Stimulated activated naive B cell treated with anti-CD40 and anti-IgM and Interleukin-4, amounts not matched to agents 10 μg/mL and 1 μg/mL and 100 μg/mL, for 72 hours (primary cell): ENCODE measurements around the gene NARF.
A peak's percentile ranks its signal among the peaks of the same experiment; 100 is the strongest.

Experiments used
- ATAC-seq, 2 donors: fragments of 150-1000 bp; cut with Tn5 transposase; replicated peaks; 2 replicates each; pipeline ENCODE4 v1.10.0; 2021; ENCODE audit warnings: moderate library complexity in 1 of 2
- DNase-seq: peaks from one replicate; pipeline ENCODE4 v3.0.0; 2021
- H3K27ac Mint-ChIP-seq: one replicate; pipeline ENCODE4 v1.8.0; 2022; ENCODE audit warnings: mild to moderate bottlenecking, mixed read lengths
- H3K27me3 Mint-ChIP-seq, 2 donors: one replicate each; pipeline ENCODE4 v1.8.0; 2022; ENCODE audit warnings: mixed read lengths in 2 of 2
- H3K36me3 Mint-ChIP-seq, 2 donors: one replicate each; pipeline ENCODE4 v1.8.0; 2022; ENCODE audit warnings: mixed read lengths in 2 of 2, mild to moderate bottlenecking in 1 of 2
- H3K4me1 Mint-ChIP-seq, 2 donors: one replicate each; pipeline ENCODE4 v1.8.0; 2022; ENCODE audit warnings: mixed read lengths in 2 of 2, mild to moderate bottlenecking in 1 of 2
- H3K4me3 Mint-ChIP-seq, 2 donors: one replicate each; pipeline ENCODE4 v1.8.0; 2022; ENCODE audit warnings: mild to moderate bottlenecking in 2 of 2, mixed read lengths in 2 of 2, moderate library complexity in 1 of 2
- H3K9me3 Mint-ChIP-seq, 2 donors: one replicate each; pipeline ENCODE4 v1.8.0; 2022; ENCODE audit warnings: mixed read lengths in 2 of 2, mild to moderate bottlenecking in 1 of 2

NARF gene

DNA sequence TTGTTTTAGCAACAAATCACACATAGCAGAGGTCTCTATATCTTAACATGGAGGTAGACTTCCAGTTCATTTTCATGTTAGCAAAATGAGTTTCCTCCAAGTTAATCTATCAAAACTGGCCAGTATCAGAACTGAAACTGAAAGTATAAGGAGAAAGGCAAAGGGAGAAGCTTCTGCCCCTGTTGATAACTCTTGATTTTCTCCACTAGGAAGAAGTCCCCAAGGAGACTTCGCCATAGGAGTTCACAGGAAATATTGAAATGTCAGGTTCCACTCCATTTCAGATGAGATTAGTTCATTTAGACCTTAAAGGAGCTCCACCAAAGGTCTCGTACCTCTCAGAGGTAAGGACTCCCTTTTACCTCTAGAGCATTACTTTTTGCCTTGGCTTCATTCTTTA is 39.0 kb upstream of the NARF start:
- H3K4me1 Mint-ChIP-seq: peaks cover 12 to 38% of the 10 kb centered on the region in 2 donors
- no peak for ATAC-seq

DNA sequence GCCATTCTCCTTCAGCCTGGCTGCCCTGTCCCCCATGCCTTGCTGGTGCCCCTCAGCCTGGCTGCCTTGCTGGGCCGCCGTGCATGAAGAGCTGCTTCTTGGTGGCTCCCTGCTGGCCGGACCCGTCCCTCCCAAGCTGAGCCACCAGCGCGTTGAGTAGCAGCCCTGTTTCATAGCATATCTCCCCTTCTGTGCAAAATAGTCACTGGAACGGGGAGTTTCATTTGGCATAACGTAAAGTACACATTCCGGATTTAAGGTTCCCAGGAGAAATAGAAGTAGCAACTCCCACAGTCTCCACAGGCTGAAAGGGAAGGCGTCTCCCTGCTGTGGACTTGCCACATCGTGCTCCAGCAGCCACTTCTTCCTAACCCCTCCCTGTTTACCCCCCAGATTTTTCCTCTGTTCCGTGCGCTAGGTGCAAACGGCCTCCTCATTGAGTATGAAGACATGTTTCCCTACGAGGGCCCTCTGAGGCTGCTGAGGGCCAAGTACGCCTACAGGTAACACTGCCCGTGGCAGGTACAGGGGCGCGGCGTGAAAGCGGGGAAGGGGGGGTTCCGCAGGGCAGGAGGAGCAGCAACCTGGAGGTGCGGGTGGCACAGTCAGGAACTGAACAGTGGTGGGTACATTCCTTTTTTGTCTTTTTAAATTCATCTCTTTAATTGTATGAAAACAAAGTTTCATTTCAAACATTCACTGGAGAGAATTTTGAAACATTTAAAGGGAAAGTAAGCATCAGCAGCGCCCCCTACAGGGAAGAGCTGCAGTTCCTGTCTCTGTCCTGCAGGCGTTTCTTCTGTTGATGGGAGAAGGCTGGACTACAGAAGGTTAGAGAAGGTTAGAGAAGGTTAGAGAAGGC is 34.3 kb upstream of the NARF start:
- peak; percentile 73 to 78 for ATAC-seq
- H3K36me3 Mint-ChIP-seq: peaks cover 40 to 62% of the 10 kb centered on the region in 2 donors
- peak overlapping the region in 1 of 2 donors; percentile 11 for H3K4me3 Mint-ChIP-seq
- peaks cover 17 to 43% of the 10 kb centered on the region in 2 donors for H3K4me1 Mint-ChIP-seq
- DNase-seq: no peak
- no peak overlapping the region for H3K27ac Mint-ChIP-seq
- H3K27me3 Mint-ChIP-seq: no peaks in the 10 kb centered on the region
- H3K9me3 Mint-ChIP-seq: no peaks in the 10 kb centered on the region

More for the DNA sequence above, 39.0 kb upstream of the NARF start:
- H3K27me3 Mint-ChIP-seq: no peaks in the 10 kb centered on the region
- DNase-seq: no peak
- peak overlapping the region; percentile 77 to 87 for H3K4me3 Mint-ChIP-seq
- peak overlapping the region; percentile 53 for H3K27ac Mint-ChIP-seq
- H3K36me3 Mint-ChIP-seq: peaks cover 32 to 51% of the 10 kb centered on the region in 2 donors
- H3K9me3 Mint-ChIP-seq: no peaks in the 10 kb centered on the region

DNA sequence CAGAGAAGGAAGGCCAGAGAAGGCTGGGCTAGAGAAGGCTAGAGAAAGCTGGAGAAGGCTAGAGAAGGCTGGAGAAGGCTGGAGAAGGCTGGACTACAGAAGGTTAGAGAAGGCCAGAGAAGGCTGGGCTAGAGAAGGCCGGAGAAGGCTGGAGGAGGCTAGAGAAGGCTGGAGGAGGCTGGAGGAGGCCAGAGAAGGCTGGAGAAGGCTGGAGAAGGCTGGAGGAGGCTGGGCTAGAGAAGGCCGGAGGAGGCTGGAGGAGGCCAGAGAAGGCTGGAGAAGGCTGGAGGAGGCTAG is 33.7 kb upstream of the NARF start:
- H3K27me3 Mint-ChIP-seq: no peaks in the 10 kb centered on the region
- peaks cover 20 to 43% of the 10 kb centered on the region in 2 donors for H3K4me1 Mint-ChIP-seq
- no peak overlapping the region for H3K4me3 Mint-ChIP-seq
- ATAC-seq (no peak), DNase-seq (no peak)
- H3K36me3 Mint-ChIP-seq: peaks cover 45 to 65% of the 10 kb centered on the region in 2 donors
- H3K27ac Mint-ChIP-seq: no peak overlapping the region
- no peaks in the 10 kb centered on the region for H3K9me3 Mint-ChIP-seq

DNA sequence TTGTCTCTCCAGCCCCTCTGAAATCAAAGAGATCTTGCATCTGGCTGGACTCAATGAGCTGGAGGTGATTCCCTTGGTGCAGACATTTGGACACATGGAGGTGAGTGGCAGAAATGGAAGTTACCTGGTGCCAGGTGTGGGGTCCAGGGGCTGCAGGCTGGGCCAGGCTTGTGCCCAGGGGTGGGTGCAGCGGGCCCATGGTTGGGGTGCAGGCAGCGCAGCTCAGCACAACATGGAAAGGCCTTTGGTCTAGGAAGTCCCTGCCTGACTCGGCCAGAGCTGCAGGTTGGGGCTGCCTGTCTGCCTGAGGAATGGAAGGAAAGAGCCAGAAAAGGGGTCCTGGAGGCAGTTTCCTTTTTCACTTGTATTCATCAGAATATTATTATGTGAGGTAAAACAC is 30.0 kb upstream of the NARF start:
- Mint-ChIP-seq H3K4me3 (peak overlapping the region in 1 of 2 donors; percentile 21), H3K27me3 (no peaks in the 10 kb centered on the region), H3K36me3 (peaks cover 34 to 42% of the 10 kb centered on the region in 2 donors), H3K4me1 (peaks cover 22 to 40% of the 10 kb centered on the region in 2 donors), H3K9me3 (no peaks in the 10 kb centered on the region), H3K27ac (no peak overlapping the region)
- DNase-seq: no peak
- no peak for ATAC-seq

DNA sequence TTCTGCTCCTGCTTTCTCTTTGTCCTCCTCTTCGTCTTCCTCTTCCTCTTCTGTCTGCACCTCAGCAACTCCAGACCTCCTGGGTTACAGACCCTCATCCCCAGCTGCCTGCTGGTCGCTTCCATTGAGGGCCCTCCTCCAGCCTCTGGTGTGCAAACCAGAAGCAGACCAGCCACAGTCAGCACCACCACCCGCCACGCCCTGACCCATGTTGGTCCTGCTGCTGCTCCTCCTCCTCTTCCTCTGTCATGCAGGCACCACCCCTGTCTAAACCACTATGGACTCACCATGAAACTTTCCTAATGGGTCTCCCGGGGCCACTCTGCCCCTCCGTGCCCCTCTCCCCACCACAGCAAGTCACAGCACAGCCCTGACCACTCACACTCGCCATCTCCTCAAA is 28.7 kb upstream of the NARF start:
- H3K4me3 Mint-ChIP-seq: peak overlapping the region; percentile 2 to 51
- H3K27ac Mint-ChIP-seq: peak overlapping the region; percentile 15
- ATAC-seq: no peak

GRCh38 chr17:82432017-82432416 is 26.5 kb upstream of the NARF start:
- no peak overlapping the region for H3K27ac Mint-ChIP-seq
- H3K9me3 Mint-ChIP-seq: no peaks in the 10 kb centered on the region
- peaks cover 23 to 39% of the 10 kb centered on the region in 2 donors for H3K4me1 Mint-ChIP-seq
- peaks cover 26 to 28% of the 10 kb centered on the region in 2 donors for H3K36me3 Mint-ChIP-seq
- no peak overlapping the region for H3K4me3 Mint-ChIP-seq
- no peaks in the 10 kb centered on the region for H3K27me3 Mint-ChIP-seq
- ATAC-seq (no peak), DNase-seq (no peak)

More for the DNA sequence above, 28.7 kb upstream of the NARF start:
- H3K4me1 Mint-ChIP-seq: peaks cover 22 to 43% of the 10 kb centered on the region in 2 donors
- H3K9me3 Mint-ChIP-seq: no peaks in the 10 kb centered on the region
- H3K36me3 Mint-ChIP-seq: peaks cover 33 to 42% of the 10 kb centered on the region in 2 donors
- DNase-seq: no peak
- no peaks in the 10 kb centered on the region for H3K27me3 Mint-ChIP-seq

- H3K4me3 Mint-ChIP-seq: peak overlapping the region in 1 of 2 donors; percentile 8
- DNase-seq: no peak
- H3K4me1 Mint-ChIP-seq: peaks cover 19 to 42% of the 10 kb centered on the region in 2 donors
- H3K27me3 Mint-ChIP-seq: no peaks in the 10 kb centered on the region
- peak overlapping the region; percentile 37 for H3K27ac Mint-ChIP-seq
- no peaks in the 10 kb centered on the region for H3K9me3 Mint-ChIP-seq
- peaks cover 28 to 32% of the 10 kb centered on the region in 2 donors for H3K36me3 Mint-ChIP-seq
- ATAC-seq: no peak
Measured at GRCh38 chr17:82433560-82434215, 24.9 kb upstream of the NARF start.

DNA sequence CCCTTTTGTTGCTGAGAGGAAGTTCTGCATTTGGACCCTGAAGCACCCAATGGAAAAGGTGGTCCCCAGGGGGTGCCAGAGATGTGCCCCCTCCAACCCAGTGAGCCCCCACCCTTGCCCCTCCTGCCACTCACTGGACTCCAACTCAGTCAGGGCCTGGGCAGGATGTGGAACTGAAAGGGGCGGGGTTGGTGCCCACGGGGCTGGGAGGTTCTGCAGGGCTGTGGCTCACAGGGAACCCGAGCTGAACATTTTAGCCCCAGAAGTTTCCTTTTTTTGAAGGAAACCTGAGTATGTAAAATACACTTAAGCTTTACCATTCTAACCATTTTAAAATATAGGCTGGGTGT is 24.4 kb upstream of the NARF start:
- Mint-ChIP-seq H3K4me1 (peaks cover 18 to 46% of the 10 kb centered on the region in 2 donors), H3K36me3 (peaks cover 28 to 32% of the 10 kb centered on the region in 2 donors), H3K27ac (peak overlapping the region; percentile 51), H3K27me3 (no peaks in the 10 kb centered on the region), H3K9me3 (no peaks in the 10 kb centered on the region), H3K4me3 (peak overlapping the region in 1 of 2 donors; percentile 48)
- peak; percentile 78 to 91 for ATAC-seq
- no peak for DNase-seq

- Mint-ChIP-seq H3K4me3 (no peak overlapping the region), H3K36me3 (peaks cover 20 to 24% of the 10 kb centered on the region in 2 donors), H3K9me3 (no peaks in the 10 kb centered on the region), H3K27ac (peak overlapping the region; percentile 14), H3K4me1 (peaks cover 11 to 46% of the 10 kb centered on the region in 2 donors), H3K27me3 (no peaks in the 10 kb centered on the region)
- no peak for DNase-seq
- no peak for ATAC-seq
Measured at GRCh38 chr17:82435103-82435502, 23.4 kb upstream of the NARF start.

DNA sequence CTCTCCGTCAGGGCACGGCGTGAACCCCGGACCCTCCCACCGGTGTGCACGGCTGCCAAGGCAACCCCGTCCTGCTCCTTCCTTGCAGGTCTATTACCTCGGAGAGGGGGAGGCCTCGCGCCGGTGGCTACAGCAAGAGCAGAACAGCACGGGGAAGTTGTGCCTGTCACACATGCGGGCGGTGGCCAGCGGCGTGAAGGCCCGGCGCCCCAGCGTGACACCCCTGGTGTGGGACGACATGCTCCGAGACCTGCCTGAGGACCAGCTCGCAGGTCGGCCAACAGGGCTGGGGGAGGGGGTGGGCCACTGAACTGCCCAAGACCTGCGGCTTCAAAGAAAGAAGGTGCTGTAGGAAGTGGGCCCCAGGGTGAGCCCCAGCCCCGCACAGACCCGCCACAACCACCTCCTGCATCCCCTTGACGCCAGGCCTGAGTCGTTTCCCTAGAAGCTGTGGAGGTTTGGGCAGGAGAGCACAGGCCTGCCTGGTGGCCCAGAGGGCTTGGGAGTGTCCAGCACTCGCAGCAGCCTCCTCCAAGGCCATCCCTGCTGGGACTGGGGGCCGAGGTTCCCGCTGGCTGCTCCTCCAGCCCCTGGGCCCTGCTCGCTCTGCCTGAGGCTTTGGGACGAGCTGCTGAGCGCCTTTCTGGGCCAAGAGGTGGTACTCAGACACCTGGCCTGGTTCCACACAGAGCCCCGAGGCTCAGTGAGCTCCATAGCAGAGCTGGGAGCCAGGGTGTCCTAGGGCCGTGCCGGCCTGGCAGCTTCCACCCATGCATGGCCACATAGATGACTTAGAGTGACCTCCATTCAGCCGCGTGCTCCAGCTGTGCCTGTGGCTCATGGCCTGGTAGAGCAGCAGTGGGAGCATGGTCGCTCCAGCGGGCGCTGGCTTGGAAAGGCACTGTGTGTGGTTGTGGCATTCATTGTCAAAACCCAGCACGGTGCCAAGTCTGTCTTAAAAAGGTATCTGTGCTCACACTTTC is 22.6 kb upstream of the NARF start:
- H3K9me3 Mint-ChIP-seq: no peaks in the 10 kb centered on the region
- no peak overlapping the region for H3K27ac Mint-ChIP-seq
- H3K4me1 Mint-ChIP-seq: peaks cover 17 to 51% of the 10 kb centered on the region in 2 donors
- no peak overlapping the region for H3K4me3 Mint-ChIP-seq
- H3K27me3 Mint-ChIP-seq: no peaks in the 10 kb centered on the region
- ATAC-seq (no peak), DNase-seq (no peak)
- peaks cover 20 to 29% of the 10 kb centered on the region in 2 donors for H3K36me3 Mint-ChIP-seq

DNA sequence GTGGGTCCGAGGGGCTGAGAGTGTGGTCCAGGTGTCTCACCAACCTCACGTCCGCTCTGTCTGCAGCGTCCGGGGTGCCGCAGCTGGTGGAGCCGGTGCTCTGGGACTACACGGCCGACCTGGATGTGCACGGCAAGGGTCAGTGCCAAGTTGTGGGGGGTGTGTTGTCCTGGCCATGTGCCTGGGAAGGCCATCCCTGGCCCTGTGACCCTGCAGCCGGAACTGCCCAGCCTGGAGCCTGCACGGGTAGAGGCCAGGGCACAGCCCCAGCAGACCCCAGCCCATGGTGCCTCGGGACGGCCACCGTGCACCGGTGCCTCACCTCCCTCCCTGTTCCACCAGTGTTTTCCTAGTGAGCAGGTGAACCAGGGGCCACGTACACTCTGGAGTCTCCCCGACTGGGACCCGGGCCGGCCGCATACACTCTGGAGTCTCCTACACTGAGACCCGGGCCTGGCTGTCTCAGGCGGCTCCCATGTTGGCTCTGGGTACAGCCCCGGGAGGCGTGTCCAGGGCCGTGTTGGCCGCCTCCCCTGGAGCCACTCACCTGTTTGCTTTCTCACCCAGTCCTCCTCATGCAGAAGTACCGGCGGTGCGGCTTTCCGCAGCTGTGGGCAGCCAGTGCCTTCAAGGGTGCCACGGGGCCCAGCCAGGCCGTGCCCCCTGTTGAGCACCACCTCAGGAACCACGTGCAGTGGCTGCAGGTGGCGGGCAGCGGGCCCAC is 21.8 kb upstream of the NARF start:
- ATAC-seq (no peak), DNase-seq (no peak)
- Mint-ChIP-seq H3K27ac (peak overlapping the region; percentile 47), H3K4me1 (peaks cover 23 to 60% of the 10 kb centered on the region in 2 donors), H3K9me3 (no peaks in the 10 kb centered on the region), H3K36me3 (peaks cover 15 to 25% of the 10 kb centered on the region in 2 donors), H3K27me3 (no peaks in the 10 kb centered on the region), H3K4me3 (no peak overlapping the region)

DNA sequence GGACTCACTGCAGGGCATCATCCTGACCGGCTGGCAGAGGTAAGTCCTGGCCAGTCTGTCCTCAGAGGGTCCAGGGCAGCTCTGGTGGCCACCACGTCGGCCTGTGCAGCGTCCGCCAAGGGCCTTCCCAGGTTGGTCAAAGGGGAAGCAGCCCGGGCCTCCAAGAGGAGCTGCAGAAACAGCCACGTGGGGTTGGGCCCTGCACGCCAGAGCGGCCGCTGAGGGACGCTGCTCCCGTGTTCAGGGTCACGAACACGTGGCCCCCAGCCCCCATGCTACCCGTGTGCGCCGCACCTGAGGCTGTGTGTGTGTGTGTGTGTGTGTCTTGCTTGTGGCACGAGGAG is 21.2 kb upstream of the NARF start:
- Mint-ChIP-seq H3K27me3 (no peaks in the 10 kb centered on the region), H3K27ac (peak overlapping the region; percentile 71), H3K4me3 (no peak overlapping the region), H3K4me1 (peaks cover 25 to 65% of the 10 kb centered on the region in 2 donors), H3K9me3 (no peaks in the 10 kb centered on the region), H3K36me3 (peaks cover 17 to 26% of the 10 kb centered on the region in 2 donors)
- DNase-seq (no peak), ATAC-seq (no peak)

- Mint-ChIP-seq H3K9me3 (no peaks in the 10 kb centered on the region), H3K36me3 (peaks cover 24 to 33% of the 10 kb centered on the region in 2 donors), H3K4me3 (no peak overlapping the region), H3K27ac (peak overlapping the region; percentile 51), H3K27me3 (no peaks in the 10 kb centered on the region), H3K4me1 (peaks cover 31 to 74% of the 10 kb centered on the region in 2 donors)
- DNase-seq: no peak
- ATAC-seq: no peak
Measured at GRCh38 chr17:82438401-82439193, 19.9 kb upstream of the NARF start.
